Activated naive CD4-positive, alpha-beta T cell treated with anti-CD3 and anti-CD28 coated beads, Interleukin-2, amount 10 ng/mL, durations not matched to agents 5 hours and 36 hours (primary cell): Measurements from ENCODE around the gene UBR2. TPM values are rescaled to one million over a fixed set of nuclear protein-coding genes. Genes with fewer than 3 reads are reported as not detected.

Source experiments
- total RNA-seq, 2 experiments: library from RNA; stranded (reverse); gene quantifications; one replicate each; pipeline ENCODE4 v1.2.3, GENCODE V29; 2021

The UBR2 gene
- 10 to 100 TPM; 32.1 to 34.1 TPM for total RNA-seq

GRCh38 chr6:42563697-42564505 lies at the start of gene UBR2:
TSS of gene UBR2 (plus strand) at chr6:42564029. CDS start at chr6:42564320, 291 bp downstream.

GRCh38 chr6:42722497-42722896 lies 158.7 kb downstream of the UBR2 start, which contains the start of gene PRPH2:
TSS of gene PRPH2 (minus strand) at chr6:42722597. CDS start at chr6:42722334, 263 bp downstream.

Other genes with a start within 250 kb of the UBR2 start
- gene TRERF1, start 112.1 kb upstream of the UBR2 start, total RNA-seq = 10 to 100 TPM; 13.9 to 14.0 TPM
- not detected for gene PRPH2, start 158.6 kb downstream of the UBR2 start, total RNA-seq
- 10 to 100 TPM; 35.4 to 35.5 TPM for gene TBCC, start 182.1 kb downstream of the UBR2 start, total RNA-seq
- 10 to 100 TPM; 25.4 TPM for gene BICRAL, start 218.0 kb downstream of the UBR2 start, total RNA-seq